DOHH2 (cell line): ENCODE data around the gene SH3GL1.

Source experiments
- EZH2phosphoT487 ChIP-seq: fragments of 200-600 bp; sonication (generic); IDR thresholded peaks from 2 replicates; pipeline ENCODE4 v1.6.1; 2017; ENCODE audit warnings: borderline replicate concordance, mild to moderate bottlenecking, antibody characterized with exemption, low read length, moderate library complexity, mixed read lengths
- TF ChIP-seq, protein P1 (sequence below): fragments of 200-600 bp; sonication (generic); IDR thresholded peaks from one replicate; pipeline ENCODE4 v1.5.1; 2014; ENCODE audit warnings: antibody characterized with exemption, mild to moderate bottlenecking, low read depth, low read length; ENCODE audit not compliant: poor library complexity, severe bottlenecking

DNA sequence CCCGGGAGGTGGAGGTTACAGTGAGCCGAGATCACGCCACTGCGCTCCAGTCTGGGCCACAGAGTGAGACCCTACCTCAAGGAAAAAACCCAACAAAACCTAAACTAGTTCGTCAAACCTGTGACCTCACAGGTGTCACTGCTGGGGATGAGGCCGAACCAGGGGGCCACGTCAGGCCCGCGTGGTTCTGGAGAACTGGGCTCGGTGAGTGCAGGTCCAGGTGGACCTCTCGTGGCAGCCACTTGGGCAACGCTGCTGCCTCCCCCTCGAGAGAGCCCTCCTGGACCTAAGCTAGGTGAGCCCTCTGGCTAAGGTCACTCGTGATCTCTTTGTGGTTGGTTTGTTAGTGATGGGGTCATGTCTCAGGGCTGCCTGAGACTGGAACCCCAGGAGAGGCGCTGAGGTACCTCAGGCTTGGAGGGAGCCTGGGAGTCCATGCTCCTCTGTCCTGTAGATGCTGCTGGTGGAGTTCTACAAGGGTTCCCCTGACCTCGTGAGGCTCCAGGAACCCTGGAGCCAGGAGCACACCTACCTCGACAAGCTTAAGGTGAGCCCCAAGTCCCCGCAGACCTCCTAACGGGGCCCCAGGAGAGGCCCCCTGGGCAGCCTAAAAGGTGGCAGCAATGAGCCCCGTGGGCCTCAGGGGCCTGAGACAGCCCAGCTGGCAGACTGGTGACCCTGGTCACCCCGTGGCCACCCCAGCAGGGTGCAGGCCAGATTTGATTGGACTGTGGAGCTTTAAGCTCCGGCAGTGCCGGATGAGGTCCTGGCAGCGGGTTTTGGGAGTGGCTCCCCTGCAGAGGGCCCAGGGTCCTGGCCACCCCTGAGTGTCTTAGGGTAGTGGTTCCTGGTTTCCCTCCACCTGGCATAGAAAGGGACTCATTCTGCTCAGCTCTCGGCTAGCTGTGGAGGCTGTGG is 41.4 kb downstream of the SH3GL1 start:
- TF ChIP-seq, protein P1, sequence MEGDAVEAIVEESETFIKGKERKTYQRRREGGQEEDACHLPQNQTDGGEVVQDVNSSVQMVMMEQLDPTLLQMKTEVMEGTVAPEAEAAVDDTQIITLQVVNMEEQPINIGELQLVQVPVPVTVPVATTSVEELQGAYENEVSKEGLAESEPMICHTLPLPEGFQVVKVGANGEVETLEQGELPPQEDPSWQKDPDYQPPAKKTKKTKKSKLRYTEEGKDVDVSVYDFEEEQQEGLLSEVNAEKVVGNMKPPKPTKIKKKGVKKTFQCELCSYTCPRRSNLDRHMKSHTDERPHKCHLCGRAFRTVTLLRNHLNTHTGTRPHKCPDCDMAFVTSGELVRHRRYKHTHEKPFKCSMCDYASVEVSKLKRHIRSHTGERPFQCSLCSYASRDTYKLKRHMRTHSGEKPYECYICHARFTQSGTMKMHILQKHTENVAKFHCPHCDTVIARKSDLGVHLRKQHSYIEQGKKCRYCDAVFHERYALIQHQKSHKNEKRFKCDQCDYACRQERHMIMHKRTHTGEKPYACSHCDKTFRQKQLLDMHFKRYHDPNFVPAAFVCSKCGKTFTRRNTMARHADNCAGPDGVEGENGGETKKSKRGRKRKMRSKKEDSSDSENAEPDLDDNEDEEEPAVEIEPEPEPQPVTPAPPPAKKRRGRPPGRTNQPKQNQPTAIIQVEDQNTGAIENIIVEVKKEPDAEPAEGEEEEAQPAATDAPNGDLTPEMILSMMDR: no peak
- TF ChIP-seq EZH2phosphoT487: no peak
